ENCODE data around the gene ARHGEF18.

ARHGEF18 gene

DNA sequence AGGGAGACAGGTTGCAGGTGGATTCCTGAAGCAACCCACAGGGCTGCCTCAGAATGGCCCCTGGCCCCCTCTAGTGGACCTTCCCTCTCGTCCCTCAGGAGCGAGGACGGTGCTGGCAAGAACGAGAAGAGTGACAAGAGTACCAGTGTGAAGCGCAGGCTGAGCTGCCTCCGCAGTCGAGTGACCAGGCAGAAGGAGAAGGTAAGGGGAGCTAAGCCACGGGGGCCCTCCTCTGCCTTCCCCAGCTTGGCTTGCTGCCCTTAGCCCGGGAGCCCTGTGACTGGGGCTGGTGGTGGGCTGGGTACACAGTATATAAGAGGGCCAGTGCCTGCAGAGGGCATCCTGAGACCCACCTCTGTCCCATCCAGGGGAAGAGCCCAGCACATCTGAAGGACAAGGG lies 34.0 kb downstream of the ARHGEF18 start:
- Histone ChIP-seq H3K27ac (ENCODE audit: low read depth, low read length) (no peak overlapping the region), H4K20me1 (ENCODE audit: control insufficient read depth, insufficient read depth, low read depth, low read length) (0 out of 2 replicates have a peak, but pooled peaks cover 4% of the 10 kb centered on the region), H3K36me3 (ENCODE audit: control insufficient read depth, low read length) (peaks cover 83% of the 10 kb centered on the region), H3K79me2 (ENCODE audit: control insufficient read depth, low read length) (peaks cover 28% of the 10 kb centered on the region), H3K4me2 (ENCODE audit: low read length) (no peak overlapping the region), H3K4me3 (ENCODE audit: low read length) (no peak overlapping the region), H3K4me1 (ENCODE audit: control insufficient read depth, low read length) (peaks cover 18% of the 10 kb centered on the region), H3F3A (ENCODE audit: control insufficient read depth, insufficient read depth) (peaks cover 9% of the 10 kb centered on the region; the same call in 1 of the 2 replicates), H3K27me3 (ENCODE audit: control insufficient read depth, low read length) (no peaks in the 10 kb centered on the region), H3K9me2 (replicated peaks; ENCODE audit: control insufficient read depth, low read length) (no peaks in the 10 kb centered on the region), H3K9me3 (ENCODE audit: control insufficient read depth, insufficient read depth, low read length) (no peaks in the 10 kb centered on the region)
- TF ChIP-seq, protein P1, sequence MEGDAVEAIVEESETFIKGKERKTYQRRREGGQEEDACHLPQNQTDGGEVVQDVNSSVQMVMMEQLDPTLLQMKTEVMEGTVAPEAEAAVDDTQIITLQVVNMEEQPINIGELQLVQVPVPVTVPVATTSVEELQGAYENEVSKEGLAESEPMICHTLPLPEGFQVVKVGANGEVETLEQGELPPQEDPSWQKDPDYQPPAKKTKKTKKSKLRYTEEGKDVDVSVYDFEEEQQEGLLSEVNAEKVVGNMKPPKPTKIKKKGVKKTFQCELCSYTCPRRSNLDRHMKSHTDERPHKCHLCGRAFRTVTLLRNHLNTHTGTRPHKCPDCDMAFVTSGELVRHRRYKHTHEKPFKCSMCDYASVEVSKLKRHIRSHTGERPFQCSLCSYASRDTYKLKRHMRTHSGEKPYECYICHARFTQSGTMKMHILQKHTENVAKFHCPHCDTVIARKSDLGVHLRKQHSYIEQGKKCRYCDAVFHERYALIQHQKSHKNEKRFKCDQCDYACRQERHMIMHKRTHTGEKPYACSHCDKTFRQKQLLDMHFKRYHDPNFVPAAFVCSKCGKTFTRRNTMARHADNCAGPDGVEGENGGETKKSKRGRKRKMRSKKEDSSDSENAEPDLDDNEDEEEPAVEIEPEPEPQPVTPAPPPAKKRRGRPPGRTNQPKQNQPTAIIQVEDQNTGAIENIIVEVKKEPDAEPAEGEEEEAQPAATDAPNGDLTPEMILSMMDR (IDR thresholded peaks at IDR 0.05; ENCODE audit: low read depth, low read length, poor library complexity, severe bottlenecking) = no peak
- TF ChIP-seq EZH2phosphoT487 (IDR thresholded peaks at IDR 0.05; ENCODE audit: borderline replicate concordance, low read length) = no peak

DNA sequence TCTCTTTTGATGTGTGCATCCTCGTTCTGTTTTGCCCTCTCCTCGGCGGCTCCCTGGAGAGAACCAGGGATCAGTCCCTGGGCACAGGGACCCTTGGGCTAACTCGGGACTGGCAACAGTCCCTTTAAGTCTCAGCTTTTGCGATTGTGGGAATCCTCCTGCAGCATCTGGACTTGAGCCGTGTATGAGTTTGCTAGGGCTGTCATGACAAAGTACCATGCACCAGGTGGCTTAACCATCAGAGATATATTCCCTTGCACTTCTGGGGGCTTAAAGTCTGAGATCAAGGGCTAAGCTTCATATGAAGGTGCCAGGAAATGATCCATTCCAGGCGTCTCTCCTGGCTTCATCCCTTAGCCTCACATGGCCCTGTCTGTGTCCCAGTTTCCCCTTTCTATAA lies 34.5 kb downstream of the ARHGEF18 start:
- Histone ChIP-seq H3K36me3 (ENCODE audit: control insufficient read depth, low read length) (peaks cover 83% of the 10 kb centered on the region), H3K9me2 (replicated peaks; ENCODE audit: control insufficient read depth, low read length) (no peaks in the 10 kb centered on the region), H3K27ac (ENCODE audit: low read depth, low read length) (no peak overlapping the region), H3K79me2 (ENCODE audit: control insufficient read depth, low read length) (peaks cover 28% of the 10 kb centered on the region), H4K20me1 (ENCODE audit: control insufficient read depth, insufficient read depth, low read depth, low read length) (0 out of 2 replicates have a peak, but pooled peaks cover 4% of the 10 kb centered on the region), H3K4me3 (ENCODE audit: low read length) (no peak overlapping the region), H3K4me1 (ENCODE audit: control insufficient read depth, low read length) (peaks cover 15% of the 10 kb centered on the region), H3K9me3 (ENCODE audit: control insufficient read depth, insufficient read depth, low read length) (no peaks in the 10 kb centered on the region), H3K27me3 (ENCODE audit: control insufficient read depth, low read length) (no peaks in the 10 kb centered on the region), H3F3A (ENCODE audit: control insufficient read depth, insufficient read depth) (peaks cover 10% of the 10 kb centered on the region; the same call in 1 of the 2 replicates), H3K4me2 (ENCODE audit: low read length) (no peak overlapping the region)
- TF ChIP-seq, protein P1 (IDR thresholded peaks at IDR 0.05; ENCODE audit: low read depth, low read length, poor library complexity, severe bottlenecking) = no peak
- no peak for TF ChIP-seq EZH2phosphoT487 (IDR thresholded peaks at IDR 0.05; ENCODE audit: borderline replicate concordance, low read length)

DNA sequence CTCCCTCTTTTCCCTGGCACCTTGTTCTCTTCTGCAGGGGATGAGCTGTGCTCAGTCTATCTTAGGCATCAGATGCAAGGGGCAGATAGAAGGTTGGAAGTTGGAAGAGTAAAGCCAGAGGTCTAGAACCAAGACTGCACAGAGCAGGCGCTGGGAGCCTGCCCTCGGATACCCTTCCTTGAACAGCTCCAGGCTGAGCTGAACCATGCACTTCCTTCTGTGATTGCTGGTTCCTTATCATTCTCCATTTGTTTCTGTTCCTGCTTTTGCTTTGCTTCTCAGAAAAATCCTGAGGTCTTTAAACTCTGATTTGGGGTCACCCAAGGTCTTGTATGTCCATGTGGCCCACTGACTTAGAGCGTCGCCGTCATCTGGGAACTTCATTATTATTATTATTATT lies 36.3 kb downstream of the ARHGEF18 start:
- H3K36me3 ChIP-seq (ENCODE audit: control insufficient read depth, low read length) = peaks cover 75% of the 10 kb centered on the region
- no peak overlapping the region for H3K27ac ChIP-seq (ENCODE audit: low read depth, low read length)
- no peak overlapping the region for H3K4me2 ChIP-seq (ENCODE audit: low read length)
- H3K27me3 ChIP-seq (ENCODE audit: control insufficient read depth, low read length) = no peaks in the 10 kb centered on the region
- H3F3A ChIP-seq (ENCODE audit: control insufficient read depth, insufficient read depth) = 0 out of 2 replicates have a peak, but pooled peaks cover 8% of the 10 kb centered on the region
- peaks cover 28% of the 10 kb centered on the region for H3K79me2 ChIP-seq (ENCODE audit: control insufficient read depth, low read length)
- H3K4me1 ChIP-seq (ENCODE audit: control insufficient read depth, low read length) = peaks cover 3% of the 10 kb centered on the region
- TF ChIP-seq EZH2phosphoT487 (IDR thresholded peaks at IDR 0.05; ENCODE audit: borderline replicate concordance, low read length) = no peak
- TF ChIP-seq, protein P1 (IDR thresholded peaks at IDR 0.05; ENCODE audit: low read depth, low read length, poor library complexity, severe bottlenecking) = no peak
- no peaks in the 10 kb centered on the region for H3K9me2 ChIP-seq (replicated peaks; ENCODE audit: control insufficient read depth, low read length)
- no peaks in the 10 kb centered on the region for H3K9me3 ChIP-seq (ENCODE audit: control insufficient read depth, insufficient read depth, low read length)
- 0 out of 2 replicates have a peak, but pooled peaks cover 4% of the 10 kb centered on the region for H4K20me1 ChIP-seq (ENCODE audit: control insufficient read depth, insufficient read depth, low read depth, low read length)
- H3K4me3 ChIP-seq (ENCODE audit: low read length) = no peak overlapping the region
